Fibroblast of lung (primary cell): ENCODE data around the gene SFXN1.

Source experiments
- EZH2 ChIP-seq: IDR thresholded peaks from 2 replicates; pipeline ENCODE4 v1.5.1; 2012; ENCODE audit warnings: low read length, control low read depth, mild to moderate bottlenecking; ENCODE audit errors: missing control alignments
- TF ChIP-seq, protein P1 (sequence below), 2 donors: IDR thresholded peaks in 1 of 2; conservative IDR thresholded peaks in 1 of 2; 1 replicate in 1 of 2; 2 replicates in 1 of 2; pipeline ENCODE4 v1.5.1; 2011 to 2012; ENCODE audit warnings: low read length in 2 of 2, control low read depth in 1 of 2, inconsistent platforms in 1 of 2, low read depth in 1 of 2, mild to moderate bottlenecking in 1 of 2

- TF ChIP-seq, protein P1, sequence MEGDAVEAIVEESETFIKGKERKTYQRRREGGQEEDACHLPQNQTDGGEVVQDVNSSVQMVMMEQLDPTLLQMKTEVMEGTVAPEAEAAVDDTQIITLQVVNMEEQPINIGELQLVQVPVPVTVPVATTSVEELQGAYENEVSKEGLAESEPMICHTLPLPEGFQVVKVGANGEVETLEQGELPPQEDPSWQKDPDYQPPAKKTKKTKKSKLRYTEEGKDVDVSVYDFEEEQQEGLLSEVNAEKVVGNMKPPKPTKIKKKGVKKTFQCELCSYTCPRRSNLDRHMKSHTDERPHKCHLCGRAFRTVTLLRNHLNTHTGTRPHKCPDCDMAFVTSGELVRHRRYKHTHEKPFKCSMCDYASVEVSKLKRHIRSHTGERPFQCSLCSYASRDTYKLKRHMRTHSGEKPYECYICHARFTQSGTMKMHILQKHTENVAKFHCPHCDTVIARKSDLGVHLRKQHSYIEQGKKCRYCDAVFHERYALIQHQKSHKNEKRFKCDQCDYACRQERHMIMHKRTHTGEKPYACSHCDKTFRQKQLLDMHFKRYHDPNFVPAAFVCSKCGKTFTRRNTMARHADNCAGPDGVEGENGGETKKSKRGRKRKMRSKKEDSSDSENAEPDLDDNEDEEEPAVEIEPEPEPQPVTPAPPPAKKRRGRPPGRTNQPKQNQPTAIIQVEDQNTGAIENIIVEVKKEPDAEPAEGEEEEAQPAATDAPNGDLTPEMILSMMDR (conservative IDR thresholded peaks at IDR 0.05 in 1 of 2, IDR thresholded peaks at IDR 0.05 in 1 of 2; ENCODE audit: low read depth in 1 of 2, low read length in 2 of 2), result no peak
- TF ChIP-seq EZH2, result no peak
Observed at GRCh38 chr5:175471628-175472027, 6.7 kb upstream of the SFXN1 start.
